ENCODE results near the gene ZNF384.

Gene ZNF384

DNA sequence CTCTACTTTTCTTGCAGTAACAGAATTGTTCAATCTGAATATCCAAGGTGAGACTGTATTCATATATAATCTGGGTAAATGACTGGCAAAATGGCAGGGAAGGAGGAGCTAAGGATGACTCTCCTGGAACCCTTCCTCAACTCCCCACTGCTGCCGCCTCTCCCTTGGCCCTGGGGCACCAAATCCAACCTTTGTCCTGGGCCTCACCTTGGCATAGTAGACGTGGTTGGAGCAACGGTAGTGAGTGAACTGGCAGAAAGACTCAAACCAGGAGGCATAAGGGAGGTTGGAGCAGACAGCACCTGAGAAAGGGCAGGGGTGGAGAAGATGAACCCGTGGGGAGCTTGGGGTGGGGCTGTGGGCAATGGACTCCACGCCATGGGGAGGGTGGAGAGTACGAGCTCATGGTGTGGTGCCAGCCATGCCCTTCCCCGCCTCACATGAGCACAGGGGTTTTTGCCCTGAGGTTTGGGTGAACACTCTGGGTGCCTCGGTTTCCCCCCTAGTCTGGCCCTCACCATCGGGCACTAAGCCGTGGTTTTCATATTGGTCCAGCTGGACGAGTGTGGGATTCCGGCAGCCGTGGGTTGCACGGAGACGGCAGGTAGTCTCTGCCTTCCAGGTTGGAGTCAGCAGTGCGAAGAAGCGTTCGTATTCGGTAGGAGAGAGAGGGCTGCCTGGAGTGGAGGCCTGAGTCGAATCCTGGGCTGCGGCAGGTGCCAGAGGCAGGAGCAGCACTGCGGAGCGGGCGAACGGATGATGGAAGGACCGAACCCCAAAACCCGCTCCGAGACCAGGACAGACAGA lies 42.7 kb downstream of the ZNF384 start:
- TF ChIP-seq, protein P1, sequence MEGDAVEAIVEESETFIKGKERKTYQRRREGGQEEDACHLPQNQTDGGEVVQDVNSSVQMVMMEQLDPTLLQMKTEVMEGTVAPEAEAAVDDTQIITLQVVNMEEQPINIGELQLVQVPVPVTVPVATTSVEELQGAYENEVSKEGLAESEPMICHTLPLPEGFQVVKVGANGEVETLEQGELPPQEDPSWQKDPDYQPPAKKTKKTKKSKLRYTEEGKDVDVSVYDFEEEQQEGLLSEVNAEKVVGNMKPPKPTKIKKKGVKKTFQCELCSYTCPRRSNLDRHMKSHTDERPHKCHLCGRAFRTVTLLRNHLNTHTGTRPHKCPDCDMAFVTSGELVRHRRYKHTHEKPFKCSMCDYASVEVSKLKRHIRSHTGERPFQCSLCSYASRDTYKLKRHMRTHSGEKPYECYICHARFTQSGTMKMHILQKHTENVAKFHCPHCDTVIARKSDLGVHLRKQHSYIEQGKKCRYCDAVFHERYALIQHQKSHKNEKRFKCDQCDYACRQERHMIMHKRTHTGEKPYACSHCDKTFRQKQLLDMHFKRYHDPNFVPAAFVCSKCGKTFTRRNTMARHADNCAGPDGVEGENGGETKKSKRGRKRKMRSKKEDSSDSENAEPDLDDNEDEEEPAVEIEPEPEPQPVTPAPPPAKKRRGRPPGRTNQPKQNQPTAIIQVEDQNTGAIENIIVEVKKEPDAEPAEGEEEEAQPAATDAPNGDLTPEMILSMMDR (IDR thresholded peaks at IDR 0.05; ENCODE audit: low read depth, low read length), result no peak
- no peak for DNase-seq (ENCODE audit: low read depth, low spot score)
- H3K4me3 ChIP-seq (ENCODE audit: low read depth, low read length), result peak overlapping the region; percentile 45
- in situ Hi-C loops (cut with HindIII; ENCODE audit: low sequenced_read_pairs), result no loop called here

DNA sequence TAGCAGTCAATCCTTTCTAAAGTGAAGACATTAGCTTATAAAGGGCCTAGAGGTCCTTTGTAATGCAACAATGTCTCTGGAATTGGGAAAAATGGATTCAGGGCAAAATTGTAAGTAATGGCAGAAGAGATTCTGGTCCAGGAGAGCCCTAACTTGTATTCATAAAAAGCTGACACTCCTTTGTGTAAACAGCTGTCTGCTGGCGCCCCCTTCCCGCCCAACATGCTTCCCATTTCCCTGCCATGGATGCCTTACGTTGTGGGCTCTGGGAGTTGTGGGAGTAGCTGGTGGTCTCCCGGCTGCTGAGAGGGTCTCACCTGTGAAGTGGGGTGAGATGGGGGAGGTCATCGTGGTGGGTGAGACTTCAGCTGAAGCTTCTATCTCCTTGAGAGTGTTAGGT lies 44.3 kb downstream of the ZNF384 start:
- DNase-seq (ENCODE audit: low read depth, low spot score), result no peak

GRCh38 chr12:6644257-6644596 lies 44.9 kb downstream of the ZNF384 start:
- TF ChIP-seq, protein P1 (IDR thresholded peaks at IDR 0.05; ENCODE audit: low read depth, low read length), result no peak
- in situ Hi-C loops (cut with HindIII; ENCODE audit: low sequenced_read_pairs), result no loop called here
- no peak overlapping the region for H3K4me3 ChIP-seq (ENCODE audit: low read depth, low read length)
- DNase-seq (ENCODE audit: low read depth, low spot score), result no peak

More for the DNA sequence above, 44.3 kb downstream of the ZNF384 start:
- H3K4me3 ChIP-seq (ENCODE audit: low read depth, low read length), result no peak overlapping the region
- in situ Hi-C loops (cut with HindIII; ENCODE audit: low sequenced_read_pairs), result no loop called here
- TF ChIP-seq, protein P1 (IDR thresholded peaks at IDR 0.05; ENCODE audit: low read depth, low read length), result peak; percentile 40

DNA sequence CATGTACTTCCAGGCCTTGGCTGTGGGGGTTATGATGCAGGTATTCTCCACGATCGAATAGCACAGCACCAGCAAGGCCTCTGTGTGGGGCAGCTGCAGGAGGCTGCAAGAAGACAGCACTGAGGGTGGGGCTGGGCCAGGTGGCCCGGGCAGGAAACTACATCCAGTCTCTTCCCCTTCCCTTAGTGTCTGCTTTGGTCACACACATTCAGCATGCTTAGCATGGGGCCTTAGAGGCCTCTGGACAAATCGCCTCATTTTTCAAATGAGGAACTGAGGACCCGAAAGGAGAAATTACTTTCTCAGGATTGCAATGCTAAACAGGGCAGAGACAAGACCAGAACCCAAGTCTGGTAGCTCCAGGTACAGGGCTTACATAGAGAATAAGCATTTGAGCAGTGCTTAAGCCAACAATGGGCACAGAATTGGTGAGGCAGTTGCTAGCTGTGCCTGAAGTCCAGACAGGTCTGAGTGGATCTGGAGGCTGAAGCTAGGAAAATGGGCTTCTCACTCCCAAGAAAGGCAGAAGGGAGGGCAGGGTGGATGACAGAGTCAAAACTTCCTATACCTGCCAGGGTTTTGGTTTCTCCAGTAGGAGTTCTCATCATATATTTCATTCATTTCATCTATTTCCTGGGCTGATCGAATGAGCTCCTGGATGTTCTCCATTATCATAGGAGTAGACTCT lies 45.5 kb downstream of the ZNF384 start:
- in situ Hi-C loops (cut with HindIII; ENCODE audit: low sequenced_read_pairs), result no loop called here
- TF ChIP-seq, protein P1 (IDR thresholded peaks at IDR 0.05; ENCODE audit: low read depth, low read length), result no peak
- H3K4me3 ChIP-seq (ENCODE audit: low read depth, low read length), result no peak overlapping the region
- DNase-seq (ENCODE audit: low read depth, low spot score), result no peak

DNA sequence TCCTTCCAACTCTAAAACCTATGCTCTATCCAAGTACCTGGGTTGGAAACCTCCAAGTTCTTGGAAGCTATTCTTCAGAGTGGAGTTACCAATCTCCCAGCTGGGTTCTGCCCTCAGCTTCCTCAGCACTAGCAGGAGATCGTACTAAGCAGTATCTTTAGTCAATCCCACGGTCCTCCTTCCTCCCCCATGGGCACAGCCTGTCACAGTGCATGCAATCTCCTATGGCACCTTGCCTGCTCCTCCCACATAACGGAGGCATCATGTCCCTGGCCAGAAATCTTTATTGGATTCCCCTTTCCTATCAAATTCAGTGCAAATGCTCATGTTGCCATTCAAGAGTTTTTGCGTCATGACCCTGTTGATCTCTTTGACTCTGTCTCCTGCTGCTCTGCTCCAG lies 48.0 kb downstream of the ZNF384 start:
- in situ Hi-C loops (cut with HindIII; ENCODE audit: low sequenced_read_pairs), result no loop called here
- TF ChIP-seq, protein P1 (IDR thresholded peaks at IDR 0.05; ENCODE audit: low read depth, low read length), result no peak
- DNase-seq (ENCODE audit: low read depth, low spot score), result no peak
- H3K4me3 ChIP-seq (ENCODE audit: low read depth, low read length), result no peak overlapping the region

DNA sequence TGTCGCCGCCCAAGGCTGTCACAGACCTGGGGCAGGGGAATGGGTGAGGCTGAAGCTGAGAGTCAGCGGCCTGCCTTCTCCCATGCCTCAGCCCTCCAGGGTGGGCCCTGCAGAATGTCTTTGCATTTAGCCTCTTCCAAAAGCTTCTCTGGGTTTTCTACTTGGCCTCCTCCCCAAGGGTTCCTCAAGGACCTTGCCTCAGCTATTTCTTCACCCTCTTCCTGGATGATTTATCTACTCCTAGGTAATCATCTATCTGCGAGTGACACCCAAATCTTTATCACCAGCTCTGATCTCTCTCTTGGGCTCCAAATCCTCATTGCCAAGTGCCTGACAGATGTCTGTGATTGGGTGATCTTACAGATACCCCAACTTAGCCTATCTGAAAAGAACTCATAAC lies 48.7 kb downstream of the ZNF384 start:
- in situ Hi-C loops (cut with HindIII; ENCODE audit: low sequenced_read_pairs), result no loop called here
- TF ChIP-seq, protein P1 (IDR thresholded peaks at IDR 0.05; ENCODE audit: low read depth, low read length), result no peak
- H3K4me3 ChIP-seq (ENCODE audit: low read depth, low read length), result no peak overlapping the region

More for the DNA sequence above, 48.7 kb downstream of the ZNF384 start:
- no peak for DNase-seq (ENCODE audit: low read depth, low spot score)
